ENCODE measurements around the gene ENHO.
A peak's percentile ranks its signal among the peaks of the same experiment; 100 is the strongest.

ENHO gene

DNA sequence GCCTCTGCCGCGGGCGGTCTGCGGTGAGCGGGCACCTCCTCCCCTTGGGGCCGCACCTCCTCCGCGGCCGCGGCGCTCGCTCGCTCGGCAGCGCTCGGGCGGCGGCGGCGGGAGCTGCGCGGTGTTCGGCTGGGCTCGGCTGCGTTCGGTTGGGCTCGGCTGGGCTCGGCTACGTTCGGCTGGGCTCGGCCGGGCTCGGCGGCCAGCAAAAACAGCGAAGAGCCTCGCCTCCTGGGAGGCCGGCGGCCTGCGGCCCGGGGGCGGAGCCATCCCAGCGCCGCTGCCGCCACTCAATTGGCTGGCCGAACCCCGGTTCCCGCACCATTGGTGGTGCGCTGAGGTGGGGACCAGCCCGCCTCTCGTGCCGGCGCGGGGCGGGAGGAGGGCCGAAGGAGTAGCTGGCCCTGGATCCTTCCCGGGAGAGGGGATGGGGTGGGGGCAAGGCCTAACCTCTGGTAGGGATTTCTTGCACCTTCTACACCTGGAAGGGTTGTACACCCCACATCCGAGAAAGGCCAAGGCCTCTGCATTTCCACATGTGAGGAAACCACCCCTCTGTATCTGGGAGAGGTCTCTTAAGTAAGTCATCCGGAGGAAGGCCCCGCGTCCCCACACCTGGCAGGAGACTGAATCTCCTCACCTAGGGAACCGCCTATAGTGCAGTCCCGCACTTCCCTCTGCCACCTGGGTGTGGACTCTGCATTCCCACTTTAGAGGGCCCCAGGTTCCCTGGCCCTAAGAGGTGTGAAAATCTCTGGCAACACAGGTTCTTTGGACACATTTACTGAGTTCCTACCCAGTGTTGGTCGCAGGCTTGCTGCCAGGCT lies at the start of gene ENHO:
ENHO (minus strand) TSS at position 20 of the 827 bp plus-strand sequence. CDS start 1,295 bp downstream, outside the sequence.
- DNase-seq (ENCODE audit: low spot score) = peak; percentile 77

DNA sequence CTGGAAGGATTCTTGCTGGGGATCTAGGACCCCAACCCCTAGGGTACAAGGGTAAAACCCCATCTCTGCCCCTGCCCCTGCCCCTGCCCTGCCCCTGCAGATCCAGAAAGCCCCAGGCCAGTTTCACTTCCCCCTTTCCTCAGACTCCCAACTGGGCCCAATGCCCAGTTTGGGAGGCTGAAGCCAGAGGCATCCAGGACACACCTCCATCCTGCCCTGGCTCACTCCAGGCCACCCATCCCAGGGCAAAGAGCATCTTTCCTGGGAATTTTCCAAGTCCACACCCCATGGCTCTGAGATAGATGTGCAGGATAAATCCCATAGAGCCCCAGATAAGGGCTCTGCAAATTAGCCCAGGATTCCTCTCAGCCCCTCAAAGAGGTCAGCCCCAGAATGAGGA lies 49.3 kb upstream of the ENHO start:
- DNase-seq (ENCODE audit: low spot score) = no peak

DNA sequence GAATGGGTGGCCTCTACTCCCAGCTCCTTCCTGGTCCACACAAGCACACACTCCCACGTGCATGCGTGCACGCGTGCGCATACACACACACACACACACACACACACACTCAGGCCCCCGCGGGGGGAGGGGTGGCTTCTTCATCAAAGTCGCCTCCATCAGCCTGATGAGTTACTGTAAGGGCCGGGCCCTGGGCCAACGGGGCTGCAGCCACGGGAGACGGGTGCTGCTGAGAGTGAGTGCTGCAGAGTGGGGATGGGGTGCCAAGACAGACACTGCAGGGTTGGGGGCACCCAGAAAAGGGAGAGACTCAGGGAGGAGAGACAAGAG lies 48.7 kb upstream of the ENHO start:
- no peak for DNase-seq (ENCODE audit: low spot score)

DNA sequence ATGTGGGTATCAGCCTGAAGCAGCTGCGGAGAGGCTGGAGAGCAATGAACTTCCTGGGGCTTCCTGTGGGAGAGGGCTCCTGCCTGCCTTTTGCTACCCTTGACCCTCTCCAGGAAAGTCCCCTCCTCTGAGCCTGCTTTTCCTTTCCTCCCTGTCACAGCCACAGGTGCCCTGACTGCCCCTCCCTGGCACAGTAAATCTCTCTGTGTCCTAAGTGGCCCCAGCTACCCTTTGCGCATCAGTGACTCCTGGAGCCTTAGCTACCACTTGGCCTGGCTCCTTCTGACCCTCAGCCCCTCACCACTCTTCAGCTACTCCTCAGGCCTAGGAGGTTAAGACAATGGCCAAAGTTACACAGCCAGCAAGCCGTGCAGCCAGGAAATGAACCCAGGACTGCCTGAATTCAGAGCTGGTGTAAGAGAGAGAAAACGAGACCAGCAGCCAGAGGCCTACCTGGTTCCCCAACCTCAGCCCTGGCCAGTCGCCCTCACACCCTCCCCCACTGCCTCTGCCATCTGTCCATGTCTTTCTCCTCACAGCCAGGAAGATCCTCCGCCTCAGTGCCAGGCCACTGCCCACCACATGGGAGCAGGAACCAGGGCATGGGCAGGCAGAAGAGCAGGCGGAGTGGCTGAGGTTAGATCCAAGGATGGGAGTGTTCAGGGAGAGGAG lies 48.2 kb upstream of the ENHO start:
- DNase-seq (ENCODE audit: low spot score) = no peak

DNA sequence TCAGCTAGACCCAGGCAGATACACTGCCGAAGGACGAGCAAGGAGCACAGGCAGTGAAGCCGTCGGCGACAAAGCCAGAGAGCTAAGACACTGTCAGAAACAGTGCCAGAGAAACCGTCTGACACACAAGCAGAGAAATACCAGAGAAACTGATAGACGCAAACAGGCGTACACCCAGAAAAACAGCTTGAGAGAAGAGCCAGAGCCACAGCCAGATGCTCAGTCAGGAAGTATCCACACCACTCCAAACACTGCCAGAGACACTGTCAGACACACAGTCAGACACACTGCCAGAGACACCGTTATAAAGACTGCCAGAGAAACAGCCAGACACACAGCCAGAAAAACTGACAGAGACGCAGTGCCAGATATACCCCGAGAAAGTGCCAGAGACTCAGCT lies 47.6 kb upstream of the ENHO start:
- no peak for DNase-seq (ENCODE audit: low spot score)

DNA sequence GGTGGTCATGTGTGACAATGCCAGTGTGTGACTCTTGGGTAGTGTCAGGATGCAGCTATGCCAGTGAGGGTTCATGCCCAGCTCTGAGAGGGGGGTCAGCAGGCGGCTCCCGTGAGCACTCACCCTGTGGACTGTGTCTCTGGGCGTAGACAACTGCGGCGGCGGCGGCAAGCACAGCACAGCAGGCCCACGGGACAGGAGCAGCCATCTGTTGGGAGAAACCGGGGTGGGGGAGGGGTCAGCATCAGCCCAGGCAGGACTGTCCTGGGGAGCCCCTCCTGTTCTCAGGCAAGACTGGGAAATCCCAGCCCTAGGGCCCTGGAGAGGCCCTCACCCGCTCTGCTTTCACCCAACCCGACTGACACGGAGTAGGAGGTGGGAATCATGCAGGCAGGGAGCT lies 46.0 kb upstream of the ENHO start:
- no peak for DNase-seq (ENCODE audit: low spot score)

DNA sequence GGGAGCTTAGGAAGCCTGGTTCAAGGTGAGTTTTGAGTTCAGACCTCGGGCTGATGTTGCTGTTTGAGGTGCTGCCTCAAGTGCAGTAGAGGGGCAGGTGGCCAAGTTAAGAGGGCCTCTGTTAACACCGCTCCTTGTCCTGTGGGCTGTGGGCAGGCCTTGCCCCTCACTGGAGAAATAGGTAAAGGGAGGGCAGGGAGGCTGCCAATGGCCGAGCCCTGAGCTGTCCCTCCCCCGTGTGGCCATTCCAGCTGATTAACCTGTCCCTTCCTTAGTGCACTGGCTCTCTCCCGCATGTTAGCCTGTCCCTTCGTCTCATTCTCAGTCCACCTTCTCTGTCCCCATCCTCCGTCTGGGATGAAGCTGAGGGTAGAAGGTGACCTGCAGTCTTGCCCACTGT lies 45.3 kb upstream of the ENHO start:
- DNase-seq (ENCODE audit: low spot score) = no peak

DNA sequence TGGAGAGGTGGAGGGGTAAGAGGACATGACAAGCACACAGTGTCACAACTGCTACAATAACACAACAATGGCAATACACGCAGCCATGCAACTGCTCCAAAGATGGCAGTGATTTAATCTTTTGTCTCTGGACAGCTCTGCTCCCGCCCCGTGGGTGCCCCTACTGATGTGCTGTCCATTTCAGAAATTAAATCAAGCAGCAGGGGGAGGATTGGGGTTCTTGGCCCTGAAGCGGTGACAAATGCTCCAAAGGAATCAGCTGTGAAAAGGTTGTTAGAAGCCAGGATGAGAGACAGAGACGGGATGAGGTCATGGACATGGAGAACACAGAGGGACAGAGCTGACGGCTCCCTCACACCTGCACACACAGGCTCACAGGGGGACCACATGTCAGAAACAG lies 44.2 kb upstream of the ENHO start:
- no peak for DNase-seq (ENCODE audit: low spot score)

DNA sequence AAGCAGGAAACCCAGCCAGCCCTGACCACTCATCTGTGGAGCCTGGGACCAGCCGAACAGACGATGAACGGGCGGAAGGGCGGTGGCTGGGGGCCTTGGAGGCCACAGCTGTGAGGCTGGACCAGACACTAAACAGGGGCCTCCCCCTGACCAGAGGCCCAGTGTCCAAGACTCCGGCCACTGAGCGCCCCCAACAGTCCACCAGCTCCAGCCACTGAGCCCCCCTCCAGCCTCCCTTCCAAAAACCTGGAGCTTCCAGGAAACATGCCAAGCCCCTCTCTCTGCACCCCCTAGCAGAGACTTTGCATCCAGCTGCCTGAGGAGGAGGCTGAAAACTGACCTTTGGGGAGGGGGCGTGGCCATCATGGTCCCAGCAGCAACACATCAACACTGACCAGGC lies 43.5 kb upstream of the ENHO start:
- DNase-seq (ENCODE audit: low spot score) = no peak

DNA sequence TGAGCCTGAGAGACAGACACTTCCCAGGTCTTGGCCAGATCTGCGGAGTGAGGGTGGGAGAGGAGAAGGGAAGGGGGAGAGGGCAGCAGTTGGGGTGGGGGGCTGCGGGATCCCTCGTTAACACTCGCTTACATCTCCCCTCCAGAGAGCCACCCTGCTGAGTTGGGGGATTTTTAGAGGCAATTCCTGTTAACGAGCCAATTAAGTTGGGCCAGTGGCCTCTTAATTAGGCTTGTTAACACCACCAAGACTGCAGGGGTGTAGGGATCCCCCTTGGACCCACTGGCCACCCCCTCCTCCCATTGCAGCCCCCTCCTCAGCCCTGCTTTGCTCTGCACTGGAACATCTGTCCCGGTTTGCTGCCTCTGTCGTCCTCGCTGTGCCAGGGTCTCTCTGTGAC lies 43.1 kb upstream of the ENHO start:
- no peak for DNase-seq (ENCODE audit: low spot score)

DNA sequence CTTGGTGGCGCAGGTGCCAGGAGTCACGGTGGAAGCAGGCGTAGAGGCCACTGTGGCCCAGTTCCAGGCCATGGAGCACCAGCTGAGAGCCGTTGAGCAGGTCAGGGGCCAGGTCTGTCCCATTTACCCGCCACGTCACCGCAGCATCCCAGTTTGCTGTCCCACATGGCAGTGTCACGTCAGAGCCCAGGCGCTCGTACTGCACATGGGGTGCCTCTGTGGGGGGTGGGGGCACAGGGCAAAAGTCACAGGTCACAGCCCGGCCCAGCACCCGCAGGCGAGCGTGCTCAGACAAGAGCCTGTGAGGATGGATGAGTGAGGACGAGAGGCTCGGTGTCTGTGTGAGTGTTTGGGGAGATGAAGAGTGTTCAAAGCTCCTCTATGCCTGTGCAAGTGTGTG lies 41.8 kb upstream of the ENHO start:
- DNase-seq (ENCODE audit: low spot score) = no peak

DNA sequence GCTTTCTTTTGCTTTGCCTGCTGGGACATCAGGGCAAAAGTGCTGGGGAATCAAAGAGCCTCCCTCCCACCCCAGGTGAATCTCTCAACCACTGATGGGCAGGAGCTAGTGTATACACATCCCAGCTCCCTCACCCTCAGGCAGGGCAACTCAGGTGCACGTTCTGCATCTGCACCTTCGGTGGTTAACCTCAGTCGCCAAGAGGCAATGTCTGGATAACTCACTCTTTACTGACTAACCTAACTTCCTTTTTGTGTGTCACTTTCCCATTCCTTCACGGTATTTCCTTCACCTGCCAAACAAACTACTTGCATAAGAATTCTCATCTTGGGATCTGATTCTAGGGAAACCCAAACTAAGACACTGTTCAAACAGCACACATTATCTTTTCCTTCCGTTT lies 40.5 kb upstream of the ENHO start:
- DNase-seq (ENCODE audit: low spot score) = no peak

DNA sequence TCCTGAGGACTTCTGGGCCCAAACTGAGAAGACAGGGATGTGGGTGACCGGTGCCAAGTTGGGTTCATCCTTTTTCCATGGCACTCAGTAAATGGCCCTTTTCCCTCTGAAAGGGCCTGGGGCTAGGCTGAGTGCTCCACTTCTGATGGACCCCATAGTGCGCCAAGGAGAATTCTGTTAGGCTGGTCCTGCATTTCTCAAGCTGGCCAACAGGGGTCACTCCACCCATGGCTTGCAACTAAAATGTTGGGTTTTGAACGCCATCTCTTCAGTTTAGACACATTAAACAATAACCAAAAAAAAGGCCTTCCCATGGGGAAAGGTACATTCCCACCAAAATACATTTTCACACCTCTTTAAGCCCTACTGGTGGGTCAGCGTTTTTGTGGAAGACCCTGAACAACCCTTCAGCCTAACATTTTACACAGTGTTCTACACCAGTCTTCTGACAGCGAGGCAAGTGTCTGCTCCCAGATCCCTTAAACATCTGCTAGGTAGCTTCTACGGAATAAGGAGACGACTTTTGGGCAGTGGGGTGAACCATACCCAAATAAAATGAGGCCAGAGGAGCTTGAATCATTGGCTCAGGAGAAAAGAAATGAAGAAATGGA lies 39.5 kb upstream of the ENHO start:
- peak; percentile 54 for DNase-seq (ENCODE audit: low spot score)

DNA sequence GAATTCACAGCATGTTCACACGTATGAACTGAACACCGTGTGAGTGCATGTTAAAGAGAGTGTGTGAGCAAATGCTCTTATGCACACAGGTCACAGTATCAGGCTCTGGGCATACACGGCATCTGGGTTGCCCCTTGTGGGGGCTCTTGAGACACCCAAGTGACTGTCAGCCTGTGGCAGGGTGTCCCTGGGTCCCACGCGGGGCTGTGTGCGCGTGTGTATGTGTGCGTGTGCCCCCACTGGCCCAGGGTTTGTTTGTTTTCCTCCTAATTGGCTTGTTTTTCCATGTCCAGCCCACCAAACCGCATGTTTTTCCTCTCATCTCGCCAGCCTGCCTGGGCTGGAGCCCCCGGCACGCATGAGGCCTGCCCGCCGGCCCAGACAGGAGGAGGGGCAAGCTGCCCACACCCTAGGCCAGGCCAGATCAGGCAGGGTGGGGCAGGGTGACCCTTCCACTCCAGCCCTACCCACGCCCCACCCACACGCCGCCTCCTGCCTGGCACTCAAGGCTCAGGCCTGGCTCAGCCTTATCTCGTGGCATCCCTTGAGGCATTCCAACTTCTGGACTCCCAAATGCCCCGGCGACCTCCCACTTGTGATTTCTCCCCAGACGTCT lies 37.9 kb upstream of the ENHO start:
- DNase-seq (ENCODE audit: low spot score) = peak; percentile 33

DNA sequence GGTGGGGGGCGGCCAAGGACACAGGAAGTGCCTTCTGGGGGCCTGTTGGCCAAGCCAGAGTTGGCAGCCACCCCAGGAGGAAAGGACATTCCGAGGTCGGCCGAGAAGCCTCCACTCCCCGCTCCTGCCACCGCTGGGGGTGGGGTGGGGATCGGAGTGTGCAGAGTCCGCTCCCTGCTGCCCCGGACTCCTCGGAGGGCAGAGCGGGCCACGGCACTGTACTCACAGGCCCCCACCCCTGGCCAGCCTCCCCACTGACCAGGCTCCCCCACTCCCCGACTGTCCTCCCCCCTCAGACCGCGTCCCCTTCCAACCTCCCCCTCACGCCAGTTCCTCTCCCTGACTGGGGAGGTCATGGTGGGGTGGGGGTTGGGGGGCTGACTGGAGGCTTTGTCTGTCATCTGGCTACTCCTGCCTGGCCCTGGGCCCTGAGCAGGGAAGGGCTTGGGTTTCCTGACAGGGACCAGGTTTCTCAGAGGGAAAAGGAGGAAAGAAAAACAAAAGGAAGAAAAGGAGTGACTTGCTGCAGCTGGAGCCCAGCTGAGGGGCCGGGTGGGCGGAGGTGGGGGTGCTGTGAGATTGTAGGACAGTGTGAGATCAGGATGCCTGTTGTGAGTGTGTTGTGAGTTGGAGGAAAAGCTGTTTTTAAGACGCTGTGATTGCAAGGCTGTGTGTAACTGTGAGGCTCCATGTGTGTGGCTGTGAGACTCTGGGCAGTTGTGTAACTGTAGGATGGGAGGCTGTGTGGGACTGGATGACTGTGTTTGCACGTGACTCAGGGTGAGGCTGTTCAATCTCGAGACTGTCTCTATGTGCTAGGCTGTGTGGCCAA lies 37.0 kb upstream of the ENHO start:
- DNase-seq (ENCODE audit: low spot score) = no peak

DNA sequence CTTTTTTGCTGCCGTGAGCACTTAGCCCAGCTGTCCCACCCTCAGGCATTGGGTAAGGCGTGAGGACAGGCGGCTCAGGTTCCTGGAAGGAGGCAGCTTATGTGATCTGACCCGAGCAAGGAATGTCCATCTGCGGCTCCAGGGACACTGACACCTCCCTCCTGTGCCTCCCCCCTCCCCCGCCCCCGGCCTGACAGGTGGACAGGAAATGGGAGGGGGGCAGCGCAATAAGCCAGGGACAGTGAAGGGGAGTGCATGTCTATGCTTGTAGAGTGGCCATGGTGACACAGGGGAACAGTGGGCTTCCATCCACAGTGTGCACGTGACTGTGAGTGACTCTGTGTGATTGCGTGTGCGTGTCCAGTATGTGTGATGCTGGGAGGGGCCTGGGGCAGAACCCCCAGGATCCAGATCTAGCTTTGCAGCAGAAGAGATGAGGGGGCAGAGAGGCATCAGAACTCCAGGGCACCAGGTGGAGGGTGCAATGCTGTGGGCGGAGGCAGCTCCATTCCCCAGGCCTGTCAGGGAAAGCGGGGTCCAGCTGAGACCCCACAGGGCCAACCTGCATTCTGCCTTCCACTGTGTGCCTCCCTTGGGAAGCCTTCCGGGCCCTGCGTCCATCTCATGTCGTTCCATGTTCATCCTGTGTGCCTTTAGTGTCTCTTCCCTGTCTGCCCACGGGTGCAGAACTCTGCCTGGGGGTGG lies 36.3 kb upstream of the ENHO start:
- DNase-seq (ENCODE audit: low spot score) = no peak

DNA sequence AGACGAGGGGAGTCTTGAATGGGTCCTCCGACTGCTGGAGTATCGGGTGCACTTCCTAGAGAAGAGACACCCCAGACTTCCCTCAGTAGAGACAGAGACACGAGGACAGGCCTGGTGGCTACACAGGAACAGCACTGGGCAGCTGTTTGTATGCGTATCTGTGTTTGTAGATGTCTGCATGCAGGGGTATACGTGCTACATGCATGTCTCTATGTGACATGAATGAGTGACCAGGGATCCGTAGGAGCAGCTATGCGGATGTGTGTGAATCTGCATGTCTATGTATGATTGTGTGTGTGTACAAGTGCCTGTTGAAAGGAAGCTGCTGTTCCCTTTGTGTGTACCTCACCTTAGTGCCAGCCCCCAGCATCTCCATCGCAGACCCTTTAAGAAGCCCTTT lies 35.6 kb upstream of the ENHO start:
- no peak for DNase-seq (ENCODE audit: low spot score)

DNA sequence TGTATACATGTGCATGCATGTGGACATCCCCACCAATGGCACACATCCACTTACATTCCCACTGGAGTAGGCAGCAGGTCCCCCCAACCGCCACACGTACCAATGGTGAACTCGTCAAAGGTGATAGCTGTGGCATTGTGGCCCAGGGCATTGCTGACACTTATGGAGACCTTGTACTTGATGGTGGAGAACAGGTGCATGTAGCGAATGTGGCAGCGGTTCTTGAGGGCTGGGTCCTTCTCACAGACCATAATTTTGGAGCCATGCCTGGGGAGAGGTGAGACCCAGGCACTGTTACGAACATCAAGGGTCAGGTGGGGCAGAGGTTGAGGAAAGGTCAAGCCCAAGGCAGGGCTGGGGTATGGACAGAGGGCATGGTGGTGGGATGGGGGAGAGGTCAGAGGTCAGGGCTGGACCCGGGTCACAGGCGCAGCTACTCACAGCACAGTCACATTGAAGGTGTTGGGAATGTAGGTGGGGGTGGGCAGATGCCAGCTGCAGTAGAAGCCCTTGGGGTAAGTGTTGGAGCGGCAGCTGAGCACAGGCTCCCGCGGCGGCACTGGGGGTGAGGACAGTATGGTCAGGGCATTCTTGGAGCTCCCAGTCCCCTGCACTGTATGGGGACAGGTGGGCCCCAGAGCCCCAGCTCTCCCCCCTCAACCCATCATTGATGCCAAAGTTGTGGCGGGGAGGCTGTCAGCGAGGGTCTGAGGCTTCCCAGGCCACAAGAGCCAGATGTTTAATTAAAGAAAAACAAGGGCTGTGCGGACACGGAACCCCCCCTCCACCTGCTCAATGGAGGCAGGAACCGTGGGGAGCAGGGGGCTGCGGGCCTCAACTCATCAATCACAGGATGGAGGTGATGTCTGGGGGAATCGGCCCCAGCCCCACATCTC lies 34.9 kb upstream of the ENHO start:
- DNase-seq (ENCODE audit: low spot score) = no peak

DNA sequence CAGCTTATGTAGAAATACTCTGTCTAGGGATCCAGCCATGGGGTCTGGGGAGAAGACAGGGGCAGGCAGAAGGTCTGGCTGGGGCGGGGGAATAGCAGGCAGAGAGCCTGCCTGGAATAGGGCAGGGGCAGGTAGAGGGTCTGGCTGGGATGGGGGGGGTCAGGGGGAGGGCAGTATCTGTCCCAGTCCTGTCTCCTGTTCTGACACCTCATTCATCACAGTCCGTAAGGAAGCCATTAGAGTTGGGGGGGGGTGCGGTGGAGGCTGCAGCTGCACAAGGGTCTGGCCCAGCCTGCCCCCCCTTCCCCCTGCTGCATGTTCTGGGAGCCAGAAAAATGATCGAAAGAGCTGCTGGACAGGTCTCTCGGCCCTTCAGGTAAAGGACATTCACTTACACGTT lies 34.2 kb upstream of the ENHO start:
- no peak for DNase-seq (ENCODE audit: low spot score)

DNA sequence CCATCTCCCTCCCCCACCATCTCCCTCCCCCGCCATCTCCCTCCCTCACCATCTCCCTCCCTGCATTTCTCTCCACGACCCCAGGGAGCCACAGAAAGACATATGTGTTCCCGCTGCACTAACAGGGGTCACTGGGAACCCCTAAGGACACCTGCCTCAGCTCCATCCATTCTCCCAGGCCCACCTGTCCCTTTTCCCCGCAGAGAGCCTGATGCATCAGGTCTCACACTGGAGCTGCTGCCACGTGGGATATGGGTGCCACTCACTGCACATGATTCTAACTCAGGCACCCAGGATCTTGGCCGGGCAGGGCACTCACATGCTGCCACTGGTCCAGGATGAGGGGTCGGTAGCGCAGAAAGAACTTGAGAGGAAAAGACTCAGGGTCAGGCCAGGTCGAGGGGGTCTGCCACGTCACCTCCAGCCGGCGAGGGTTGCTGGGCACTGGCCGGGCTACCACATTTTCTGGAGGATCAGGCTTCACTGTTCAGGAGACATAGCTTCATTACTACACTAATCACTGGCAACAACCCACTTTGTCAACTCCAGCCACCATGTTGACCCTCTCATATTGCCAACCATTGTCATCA lies 33.2 kb upstream of the ENHO start:
- no peak for DNase-seq (ENCODE audit: low spot score)

Data from NAMALWA (cell line).